T-cell (primary cell): ENCODE results near the gene ALDH5A1. TPM values are rescaled to one million over a fixed set of nuclear protein-coding genes. Genes with fewer than 3 reads are reported as not detected.

ENCODE experiments used
- ATAC-seq, 4 experiments: fragments of 200-7000 bp in 3 of 4; fragments of 150-1000 bp in 1 of 4; cut with Tn5 transposase; replicated peaks in 1 of 4; 1 replicate in 3 of 4; 2 replicates in 1 of 4; pipeline ENCODE4 v1.10.0; 2021; ENCODE audit warnings: moderate library complexity in 3 of 4, mild to moderate bottlenecking in 2 of 4, moderate number of reproducible peaks in 1 of 4
- CTCF ChIA-PET, 2 donors: fragments of 300-600 bp; sonication (Branson Sonifier 250); formaldehyde crosslinking; loops; one replicate each; lab custom pipeline; 2022; ENCODE audit warnings: antibody characterized with exemption in 2 of 2; lab: Charles Lee
- POLR2A ChIA-PET, 2 donors: fragments of 300-600 bp; sonication (Branson Sonifier 250); formaldehyde crosslinking; loops; one replicate each; lab custom pipeline; 2022; ENCODE audit warnings: antibody characterized with exemption in 2 of 2; lab: Charles Lee
- DNase-seq, 35 experiments: peaks; one replicate each; pipeline versions ENCODE4 v3.0.0 to v3.0.0-alpha.2; 2013 to 2023
- H3K27ac ChIP-seq: one replicate; pipeline ENCODE4 v1.5.1; 2013; ENCODE audit warnings: low read length
- H3K27me3 ChIP-seq, 2 experiments: replicated peaks in 1 of 2; 1 replicate in 1 of 2; 2 replicates in 1 of 2; pipeline versions ENCODE4 v1.6.1 to v1.7.0; 2013; ENCODE audit warnings: low read length in 1 of 2, mixed read lengths in 1 of 2; ENCODE audit not compliant: control insufficient read depth in 2 of 2, insufficient read depth in 2 of 2; ENCODE audit errors: extremely low read depth in 1 of 2
- H3K36me3 ChIP-seq, 2 donors: 1 replicate in 1 of 2; 2 replicates in 1 of 2; pipeline versions ENCODE4 v1.6.1 to v1.7.0; 2013; ENCODE audit warnings: low read length in 1 of 2; ENCODE audit not compliant: control insufficient read depth in 2 of 2, insufficient read depth in 1 of 2; ENCODE audit errors: extremely low read depth in 1 of 2
- H3K4me1 ChIP-seq, 2 experiments: 1 replicate in 1 of 2; 2 replicates in 1 of 2; pipeline versions ENCODE4 v1.6.1 to v1.7.0; 2013; ENCODE audit warnings: low read length in 2 of 2, mixed read lengths in 1 of 2; ENCODE audit not compliant: insufficient read depth in 2 of 2, control insufficient read depth in 1 of 2; ENCODE audit errors: extremely low read depth in 1 of 2
- H3K4me3 ChIP-seq, 2 donors: 1 replicate in 1 of 2; 2 replicates in 1 of 2; pipeline versions ENCODE4 v1.5.1 to v1.7.0; 2013; ENCODE audit warnings: mild to moderate bottlenecking in 2 of 2, low read length in 1 of 2, moderate library complexity in 1 of 2; ENCODE audit not compliant: control insufficient read depth in 1 of 2; ENCODE audit errors: extremely low read depth in 1 of 2
- H3K9me3 ChIP-seq: 2 replicates; pipeline ENCODE4 v1.7.0; 2013
- H3K27ac Mint-ChIP-seq, 2 donors: one replicate each; pipeline ENCODE4 v1.8.0; 2020 to 2021; ENCODE audit warnings: mild to moderate bottlenecking in 2 of 2, mixed read lengths in 2 of 2
- H3K27me3 Mint-ChIP-seq, 2 donors: one replicate each; pipeline ENCODE4 v1.8.0; 2021 to 2022; ENCODE audit warnings: mixed read lengths in 2 of 2
- H3K36me3 Mint-ChIP-seq: one replicate; pipeline ENCODE4 v1.8.0; 2021; ENCODE audit warnings: mixed read lengths
- H3K4me1 Mint-ChIP-seq, 3 donors: one replicate each; pipeline ENCODE4 v1.8.0; 2020 to 2022; ENCODE audit warnings: mixed read lengths in 3 of 3, mild to moderate bottlenecking in 1 of 3
- H3K4me3 Mint-ChIP-seq, 3 donors: one replicate each; pipeline ENCODE4 v1.8.0; 2020 to 2022; ENCODE audit warnings: mild to moderate bottlenecking in 3 of 3, mixed read lengths in 3 of 3, moderate library complexity in 3 of 3
- H3K9me3 Mint-ChIP-seq, 3 donors: one replicate each; pipeline ENCODE4 v1.8.0; 2020 to 2022; ENCODE audit warnings: mixed read lengths in 3 of 3
- WGBS: methylation state at CpG from one replicate; pipeline ENCODE4 v1.1.5; 2013; ENCODE audit warnings: missing lambda C conversion rate; ENCODE audit not compliant: insufficient coverage; 5-methylcytosine and 5-hydroxymethylcytosine counted together
- total RNA-seq, 35 experiments: library from RNA in 6 of 35; stranded (reverse) in 6 of 35; fragments of 120-200 nt in 1 of 35; gene quantifications; one replicate each; pipeline versions ENCODE4 v1.2.1 to v1.2.4 and lab custom pipeline; 2013 to 2026

ALDH5A1 gene
- total RNA-seq, 5 donors from 2014 or later (not counting 1 experiment from before 2014, with no cell fraction given), result 4.8 to 15.2 (median 11.7) TPM

DNA sequence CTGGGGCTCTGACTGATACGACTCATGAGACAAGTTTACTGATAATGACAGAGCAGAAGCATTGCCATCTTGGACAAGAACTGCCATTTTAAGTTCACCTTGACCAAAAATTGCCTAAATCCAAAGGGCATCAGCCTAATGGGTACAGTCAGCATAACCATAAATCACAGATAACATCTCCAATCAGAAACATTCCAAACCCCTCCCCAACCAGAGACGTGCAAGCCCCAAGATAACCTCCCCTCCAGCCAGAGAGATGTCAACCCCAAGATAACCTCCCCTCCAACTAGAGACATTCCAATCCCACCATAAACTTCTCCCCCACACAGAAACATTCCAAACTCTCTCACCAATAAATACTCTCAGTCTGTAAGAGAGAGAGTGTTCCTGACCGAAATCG, 15.9 kb upstream of the ALDH5A1 start:
- CTCF ChIA-PET, result no interaction called here
- POLR2A ChIA-PET, result no interaction called here
- Mint-ChIP-seq H3K9me3 (no peaks in the 10 kb centered on the region), H3K36me3 (no peaks in the 10 kb centered on the region), H3K27ac (no peak overlapping the region), H3K4me3 (no peak overlapping the region), H3K27me3 (no peaks in the 10 kb centered on the region), H3K4me1 (no peaks in the 10 kb centered on the region)
- H3K4me1 ChIP-seq, result no peaks in the 10 kb centered on the region
- H3K27ac ChIP-seq, result no peak overlapping the region
- H3K27me3 ChIP-seq, result no peaks in the 10 kb centered on the region
- no peak overlapping the region for H3K4me3 ChIP-seq
- ATAC-seq (no peak), DNase-seq (no peak)
- whole genome bisulfite sequencing, result 81% methylated on average over 3 of the region's 4 CpGs
- no peaks in the 10 kb centered on the region for H3K36me3 ChIP-seq
- H3K9me3 ChIP-seq, result no peaks in the 10 kb centered on the region

DNA sequence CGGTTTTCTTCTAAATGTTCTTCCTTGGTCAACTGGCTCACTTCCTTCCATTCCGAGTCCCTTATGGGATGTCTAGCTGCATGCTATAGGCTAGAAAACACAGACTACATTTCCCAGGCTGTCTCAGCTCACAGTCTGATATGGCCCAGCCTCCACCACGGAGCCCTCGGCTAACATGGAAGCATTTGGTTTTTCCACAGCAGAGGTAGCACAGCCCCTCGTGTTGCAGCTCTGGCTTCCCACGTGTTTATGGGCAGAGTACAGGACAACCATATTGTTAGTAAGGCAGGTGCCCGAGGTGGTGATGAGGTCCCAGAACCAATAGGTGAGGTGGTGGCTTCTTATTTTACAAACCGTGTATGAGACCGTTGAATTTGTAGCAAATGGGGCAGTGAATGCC, 14.1 kb upstream of the ALDH5A1 start:
- H3K36me3 ChIP-seq, result no peaks in the 10 kb centered on the region
- no peaks in the 10 kb centered on the region for H3K27me3 Mint-ChIP-seq
- WGBS, result 92% methylated on average over 7 of the region's 9 CpGs
- no peak for ATAC-seq
- H3K4me3 ChIP-seq, result no peak overlapping the region
- H3K4me1 ChIP-seq, result no peaks in the 10 kb centered on the region
- no peaks in the 10 kb centered on the region for H3K4me1 Mint-ChIP-seq
- H3K9me3 Mint-ChIP-seq, result no peaks in the 10 kb centered on the region
- no peaks in the 10 kb centered on the region for H3K27me3 ChIP-seq
- no peak overlapping the region for H3K27ac Mint-ChIP-seq
- CTCF ChIA-PET, result no interaction called here
- no peak overlapping the region for H3K27ac ChIP-seq
- H3K36me3 Mint-ChIP-seq, result no peaks in the 10 kb centered on the region
- DNase-seq, result no peak
- POLR2A ChIA-PET, result no interaction called here
- no peak overlapping the region for H3K4me3 Mint-ChIP-seq
- no peaks in the 10 kb centered on the region for H3K9me3 ChIP-seq

DNA sequence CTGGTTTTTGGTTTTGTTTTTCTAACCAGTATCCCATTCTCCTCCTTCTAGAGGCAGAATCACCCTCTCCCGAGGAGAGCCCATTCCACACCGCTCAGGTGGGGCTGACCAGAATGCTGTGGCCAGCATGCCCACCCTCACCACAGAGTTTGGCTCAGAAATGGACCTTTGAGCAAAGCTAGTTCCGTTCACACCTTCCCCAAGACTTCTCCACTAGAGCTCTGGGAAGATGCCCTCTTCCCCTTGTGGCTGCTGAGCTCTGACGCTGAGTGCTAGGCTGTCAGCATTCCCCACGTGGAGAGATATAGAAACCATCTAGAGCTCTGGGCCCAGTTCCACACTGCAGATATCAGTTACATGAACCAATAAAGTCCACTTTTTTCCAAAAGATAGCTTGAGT, 13.3 kb upstream of the ALDH5A1 start:
- H3K4me3 Mint-ChIP-seq, result no peak overlapping the region
- ChIA-PET CTCF (no interaction called here), POLR2A (interaction anchor here in 1 of 2 donors (0.6 kb wide), 1 partner anchor 784 kb away, joined by 3 read pairs; no protein-coding TSS in a partner anchor)
- no peaks in the 10 kb centered on the region for H3K27me3 Mint-ChIP-seq
- no peaks in the 10 kb centered on the region for H3K9me3 Mint-ChIP-seq
- Histone ChIP-seq H3K36me3 (no peaks in the 10 kb centered on the region), H3K27ac (no peak overlapping the region), H3K4me3 (no peak overlapping the region), H3K9me3 (no peaks in the 10 kb centered on the region), H3K4me1 (no peaks in the 10 kb centered on the region), H3K27me3 (no peaks in the 10 kb centered on the region)
- H3K36me3 Mint-ChIP-seq, result no peaks in the 10 kb centered on the region
- WGBS, result 97% methylated on average over 4 of the region's 5 CpGs
- no peak for DNase-seq
- no peak for ATAC-seq
- no peaks in the 10 kb centered on the region for H3K4me1 Mint-ChIP-seq
- H3K27ac Mint-ChIP-seq, result no peak overlapping the region

DNA sequence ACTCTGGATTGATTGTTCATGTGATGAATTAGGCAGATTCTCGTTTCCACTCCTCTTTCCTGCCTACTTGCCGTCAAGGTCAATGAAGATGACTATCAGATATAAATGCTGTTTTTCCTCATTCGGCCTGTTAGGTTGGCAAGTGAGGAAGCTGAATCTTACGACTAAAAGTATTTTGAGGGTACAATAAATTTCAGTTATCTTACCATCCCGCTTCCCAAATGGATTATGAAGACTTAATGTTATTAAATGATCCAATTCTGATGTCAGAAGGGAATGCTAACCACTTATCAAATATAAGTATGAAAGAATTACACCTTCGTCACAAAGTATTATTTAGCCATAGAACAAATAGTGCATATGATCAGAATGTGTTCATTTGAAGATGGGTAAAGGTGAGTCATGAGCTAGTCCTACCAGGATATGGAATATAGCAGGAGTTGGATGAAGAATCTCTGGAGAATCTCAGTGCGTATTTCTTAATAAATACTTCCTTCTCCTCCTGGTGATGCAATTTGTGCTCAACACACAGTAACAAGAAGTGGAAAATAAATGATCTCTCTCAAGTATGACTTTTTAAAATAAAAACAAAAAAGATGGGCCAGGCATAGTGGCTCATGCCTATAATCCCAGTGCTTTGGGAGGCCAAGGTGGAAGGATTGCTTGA, 10.0 kb upstream of the ALDH5A1 start:
- CTCF ChIA-PET, result no interaction called here
- POLR2A ChIA-PET, result no interaction called here
- Mint-ChIP-seq H3K4me1 (no peaks in the 10 kb centered on the region), H3K4me3 (no peak overlapping the region), H3K27ac (no peak overlapping the region), H3K36me3 (no peaks in the 10 kb centered on the region), H3K9me3 (no peaks in the 10 kb centered on the region), H3K27me3 (no peaks in the 10 kb centered on the region)
- H3K9me3 ChIP-seq, result no peaks in the 10 kb centered on the region
- ATAC-seq, result no peak
- WGBS, result no CpG with 5 or more reads among the region's 7 CpGs
- no peak for DNase-seq
- no peaks in the 10 kb centered on the region for H3K27me3 ChIP-seq
- H3K27ac ChIP-seq, result no peak overlapping the region
- H3K36me3 ChIP-seq, result no peaks in the 10 kb centered on the region
- no peaks in the 10 kb centered on the region for H3K4me1 ChIP-seq
- H3K4me3 ChIP-seq, result no peak overlapping the region

DNA sequence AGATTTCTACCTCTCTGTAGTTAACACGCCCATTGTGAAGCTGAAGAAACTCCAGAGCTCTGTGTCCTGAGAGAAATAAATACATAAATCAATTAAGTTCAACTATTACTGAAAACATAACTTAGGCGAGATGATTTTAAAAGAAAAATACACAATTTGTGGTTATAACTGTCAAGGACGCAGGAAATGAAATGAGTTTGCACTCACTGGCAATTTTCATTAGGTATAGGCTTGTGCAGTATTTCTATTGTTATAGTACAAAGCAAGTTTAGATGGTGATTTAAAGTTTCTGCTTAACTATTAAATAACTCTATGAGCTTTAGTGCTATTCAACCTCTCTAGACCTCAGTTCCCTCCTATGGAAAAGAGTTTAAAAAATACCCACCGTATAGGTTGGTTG, 8.7 kb upstream of the ALDH5A1 start:
- no peaks in the 10 kb centered on the region for H3K4me1 Mint-ChIP-seq
- H3K4me1 ChIP-seq, result no peaks in the 10 kb centered on the region
- no peak overlapping the region for H3K4me3 ChIP-seq
- no peaks in the 10 kb centered on the region for H3K27me3 ChIP-seq
- no peaks in the 10 kb centered on the region for H3K36me3 Mint-ChIP-seq
- POLR2A ChIA-PET, result interaction anchor here in 1 of 2 donors (0.5 kb wide), 1 partner anchor 45 kb away, joined by 9 read pairs; no protein-coding TSS in a partner anchor
- H3K27ac ChIP-seq, result no peak overlapping the region
- H3K9me3 Mint-ChIP-seq, result no peaks in the 10 kb centered on the region
- H3K27me3 Mint-ChIP-seq, result no peaks in the 10 kb centered on the region
- DNase-seq, result no peak
- H3K9me3 ChIP-seq, result no peaks in the 10 kb centered on the region
- no peak overlapping the region for H3K4me3 Mint-ChIP-seq
- no CpG with 5 or more reads among the region's 4 CpGs for WGBS
- no peak overlapping the region for H3K27ac Mint-ChIP-seq
- no peaks in the 10 kb centered on the region for H3K36me3 ChIP-seq
- ATAC-seq, result no peak
- CTCF ChIA-PET, result no interaction called here

DNA sequence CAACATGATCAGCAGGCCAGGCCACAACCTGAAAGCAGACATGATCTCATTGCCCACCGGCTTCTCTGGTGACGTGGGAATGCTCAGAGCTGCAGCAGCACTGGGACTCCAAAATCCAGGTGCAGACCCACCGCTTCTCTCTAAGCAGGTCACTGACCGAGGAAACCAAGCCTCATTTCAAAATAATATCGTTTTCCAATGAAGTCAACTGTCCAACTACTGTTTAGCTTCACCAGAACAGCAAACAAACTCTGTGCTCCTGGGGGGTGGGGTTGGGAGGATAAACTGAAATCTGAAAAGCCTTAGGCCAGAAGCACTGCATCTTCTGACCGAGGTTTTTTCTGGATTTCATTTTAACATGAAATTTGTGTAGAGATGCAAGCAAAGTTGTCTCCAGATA, 5.3 kb upstream of the ALDH5A1 start, which contains the start of gene GPLD1:
Gene GPLD1, minus strand, starts transcription at position 109 of the 400 bp plus-strand sequence. Its CDS starts 67 bp downstream, at position 42.
- Histone ChIP-seq H3K27ac (no peak within 1 kb of the TSS), H3K27me3 (no peaks in the 10 kb centered on the region), H3K9me3 (no peaks in the 10 kb centered on the region), H3K36me3 (no peaks in the 10 kb centered on the region), H3K4me1 (peaks cover 10 to 11% of the 10 kb centered on the region in 2 experiments), H3K4me3 (no peak within 1 kb of the TSS)
- H3K27ac Mint-ChIP-seq, result no peak within 1 kb of the TSS
- DNase-seq (no peak), ATAC-seq (no peak)
- H3K9me3 Mint-ChIP-seq, result no peaks in the 10 kb centered on the region
- H3K36me3 Mint-ChIP-seq, result no peaks in the 10 kb centered on the region
- peaks cover 12 to 16% (median 15%) of the 10 kb centered on the region in 3 donors for H3K4me1 Mint-ChIP-seq
- POLR2A ChIA-PET, result interaction anchor here in 1 of 2 donors (0.6 kb wide), 1 partner anchor 126 kb away, joined by 3 read pairs; no protein-coding TSS in a partner anchor
- WGBS, result 100% methylated on average over 2 of the region's 6 CpGs
- no peak within 1 kb of the TSS for H3K4me3 Mint-ChIP-seq
- H3K27me3 Mint-ChIP-seq, result no peaks in the 10 kb centered on the region
- CTCF ChIA-PET, result no interaction called here
